HG03095 (cell line): ENCODE results near the gene NOXA1.
A peak's percentile ranks its signal among the peaks of the same experiment; 100 is the strongest.

Experiments
- ATAC-seq: cut with Tn5 transposase; IDR thresholded peaks from one replicate; pipeline ENCODE4 v1.9.1; 2021; ENCODE audit warnings: moderate library complexity; ENCODE audit not compliant: unreplicated experiment

The NOXA1 gene

GRCh38 chr9:137452761-137453642, 29.8 kb downstream of the NOXA1 start:
- no peak for ATAC-seq

GRCh38 chr9:137453643-137454081, 30.5 kb downstream of the NOXA1 start:
- no peak for ATAC-seq

- ATAC-seq = no peak
These were observed 31.0 kb downstream of the NOXA1 start for GRCh38 chr9:137454145-137454596.

- ATAC-seq = no peak
These were observed 31.6 kb downstream of the NOXA1 start for GRCh38 chr9:137454597-137455358.

GRCh38 chr9:137455359-137455991, 32.3 kb downstream of the NOXA1 start:
- no peak for ATAC-seq

GRCh38 chr9:137456061-137456863, 33.1 kb downstream of the NOXA1 start:
- ATAC-seq = no peak

GRCh38 chr9:137456864-137457405, 33.7 kb downstream of the NOXA1 start:
- ATAC-seq = no peak

- no peak for ATAC-seq
These were observed 34.4 kb downstream of the NOXA1 start for GRCh38 chr9:137457406-137458193.

GRCh38 chr9:137458194-137459151, 35.3 kb downstream of the NOXA1 start:
- peak; percentile 5 for ATAC-seq

GRCh38 chr9:137459152-137459600, 36.0 kb downstream of the NOXA1 start, which contains the start of gene NSMF:
Gene NSMF, minus strand, starts transcription at chr9:137459334. Its CDS starts 232 bp downstream, at chr9:137459102.
- peak; percentile 40 for ATAC-seq

- no peak for ATAC-seq
These were observed 36.6 kb downstream of the NOXA1 start for GRCh38 chr9:137459601-137460362.

- no peak for ATAC-seq
These were observed 37.4 kb downstream of the NOXA1 start for GRCh38 chr9:137460363-137461315.

GRCh38 chr9:137461316-137461662, 38.1 kb downstream of the NOXA1 start:
- ATAC-seq = no peak

- ATAC-seq = peak; percentile 66
These were observed 38.6 kb downstream of the NOXA1 start for GRCh38 chr9:137461663-137462395.

GRCh38 chr9:137462396-137462985, 39.3 kb downstream of the NOXA1 start:
- ATAC-seq = no peak
